Measurements from ENCODE around the gene PRPS1L1. TPM values are rescaled to one million over a fixed set of nuclear protein-coding genes. Genes with fewer than 3 reads are reported as not detected.

Gene PRPS1L1
- total RNA-seq, 1 donor from 2014 or later, result not detected

GRCh38 chr7:18038382-18038781 lies 10.7 kb upstream of the PRPS1L1 start:
- no peak overlapping the region for H3K4me3 Mint-ChIP-seq (ENCODE audit: low read depth)
- DNase-seq (ENCODE audit: low spot score), result no peak
- no peaks in the 10 kb centered on the region for H3K9me3 Mint-ChIP-seq
- no peak overlapping the region for H3K27ac Mint-ChIP-seq
- H3K4me1 Mint-ChIP-seq (ENCODE audit: low read depth), result no peaks in the 10 kb centered on the region
- H3K36me3 Mint-ChIP-seq (ENCODE audit: low read depth), result no peaks in the 10 kb centered on the region
- intact Hi-C loops (cut with micrococcal nuclease), result no loop called here
- no peaks in the 10 kb centered on the region for H3K27me3 Mint-ChIP-seq (ENCODE audit: low read depth)

GRCh38 chr7:18037609-18038008 lies 10.0 kb upstream of the PRPS1L1 start:
- Mint-ChIP-seq H3K27me3 (ENCODE audit: low read depth) (no peaks in the 10 kb centered on the region), H3K4me1 (ENCODE audit: low read depth) (no peaks in the 10 kb centered on the region), H3K4me3 (ENCODE audit: low read depth) (no peak overlapping the region), H3K9me3 (no peaks in the 10 kb centered on the region), H3K27ac (no peak overlapping the region), H3K36me3 (ENCODE audit: low read depth) (no peaks in the 10 kb centered on the region)
- DNase-seq (ENCODE audit: low spot score), result no peak
- intact Hi-C loops (cut with micrococcal nuclease), result no loop called here

- no peak overlapping the region for H3K4me3 Mint-ChIP-seq (ENCODE audit: low read depth)
- H3K27me3 Mint-ChIP-seq (ENCODE audit: low read depth), result no peaks in the 10 kb centered on the region
- H3K27ac Mint-ChIP-seq, result no peak overlapping the region
- no peaks in the 10 kb centered on the region for H3K9me3 Mint-ChIP-seq
- H3K4me1 Mint-ChIP-seq (ENCODE audit: low read depth), result no peaks in the 10 kb centered on the region
- DNase-seq (ENCODE audit: low spot score), result no peak
- intact Hi-C loops (cut with micrococcal nuclease), result no loop called here
- H3K36me3 Mint-ChIP-seq (ENCODE audit: low read depth), result no peaks in the 10 kb centered on the region
Observed at GRCh38 chr7:18036783-18037182, 9.1 kb upstream of the PRPS1L1 start.

GRCh38 chr7:18030758-18031157 lies 3.1 kb upstream of the PRPS1L1 start:
- no peak for DNase-seq (ENCODE audit: low spot score)
- Mint-ChIP-seq H3K4me3 (ENCODE audit: low read depth) (no peak overlapping the region), H3K27ac (no peak overlapping the region), H3K36me3 (ENCODE audit: low read depth) (no peaks in the 10 kb centered on the region), H3K4me1 (ENCODE audit: low read depth) (no peaks in the 10 kb centered on the region), H3K9me3 (no peaks in the 10 kb centered on the region), H3K27me3 (ENCODE audit: low read depth) (peaks cover 2% of the 10 kb centered on the region)
- intact Hi-C loops (cut with micrococcal nuclease), result no loop called here

- Mint-ChIP-seq H3K4me1 (ENCODE audit: low read depth) (no peaks in the 10 kb centered on the region), H3K9me3 (no peaks in the 10 kb centered on the region), H3K4me3 (ENCODE audit: low read depth) (no peak overlapping the region), H3K36me3 (ENCODE audit: low read depth) (no peaks in the 10 kb centered on the region), H3K27ac (no peak overlapping the region), H3K27me3 (ENCODE audit: low read depth) (no peaks in the 10 kb centered on the region)
- no peak for DNase-seq (ENCODE audit: low spot score)
- intact Hi-C loops (cut with micrococcal nuclease), result no loop called here
Observed at GRCh38 chr7:18020138-18020715, 7.4 kb downstream of the PRPS1L1 start.

- H3K36me3 Mint-ChIP-seq (ENCODE audit: low read depth), result no peaks in the 10 kb centered on the region
- H3K27ac Mint-ChIP-seq, result no peak overlapping the region
- DNase-seq (ENCODE audit: low spot score), result no peak
- H3K4me3 Mint-ChIP-seq (ENCODE audit: low read depth), result no peak overlapping the region
- no peaks in the 10 kb centered on the region for H3K27me3 Mint-ChIP-seq (ENCODE audit: low read depth)
- intact Hi-C loops (cut with micrococcal nuclease), result no loop called here
- H3K9me3 Mint-ChIP-seq, result no peaks in the 10 kb centered on the region
- H3K4me1 Mint-ChIP-seq (ENCODE audit: low read depth), result no peaks in the 10 kb centered on the region
Observed at GRCh38 chr7:18019555-18019954, 8.1 kb downstream of the PRPS1L1 start.

GRCh38 chr7:18018296-18019215 lies 9.1 kb downstream of the PRPS1L1 start:
- no peaks in the 10 kb centered on the region for H3K36me3 Mint-ChIP-seq (ENCODE audit: low read depth)
- no peaks in the 10 kb centered on the region for H3K27me3 Mint-ChIP-seq (ENCODE audit: low read depth)
- no peaks in the 10 kb centered on the region for H3K9me3 Mint-ChIP-seq
- no peak overlapping the region for H3K4me3 Mint-ChIP-seq (ENCODE audit: low read depth)
- intact Hi-C loops (cut with micrococcal nuclease), result no loop called here
- no peaks in the 10 kb centered on the region for H3K4me1 Mint-ChIP-seq (ENCODE audit: low read depth)
- DNase-seq (ENCODE audit: low spot score), result no peak
- no peak overlapping the region for H3K27ac Mint-ChIP-seq

- Mint-ChIP-seq H3K36me3 (ENCODE audit: low read depth) (no peaks in the 10 kb centered on the region), H3K9me3 (no peaks in the 10 kb centered on the region)
- intact Hi-C loops (cut with micrococcal nuclease), result no loop called here
Observed at GRCh38 chr7:18016547-18017444, 10.8 kb downstream of the PRPS1L1 start.

GRCh38 chr7:18013936-18014335 lies 13.7 kb downstream of the PRPS1L1 start:
- H3K27me3 Mint-ChIP-seq (ENCODE audit: low read depth), result peaks cover 4% of the 10 kb centered on the region
- intact Hi-C loops (cut with micrococcal nuclease), result no loop called here
- DNase-seq (ENCODE audit: low spot score), result no peak
- H3K4me3 Mint-ChIP-seq (ENCODE audit: low read depth), result no peak overlapping the region
- H3K27ac Mint-ChIP-seq, result no peak overlapping the region
- no peaks in the 10 kb centered on the region for H3K9me3 Mint-ChIP-seq
- H3K36me3 Mint-ChIP-seq (ENCODE audit: low read depth), result no peaks in the 10 kb centered on the region
- no peaks in the 10 kb centered on the region for H3K4me1 Mint-ChIP-seq (ENCODE audit: low read depth)

More at GRCh38 chr7:18016547-18017444, 10.8 kb downstream of the PRPS1L1 start:
- Mint-ChIP-seq H3K4me1 (ENCODE audit: low read depth) (no peaks in the 10 kb centered on the region), H3K4me3 (ENCODE audit: low read depth) (no peak overlapping the region), H3K27me3 (ENCODE audit: low read depth) (no peaks in the 10 kb centered on the region), H3K27ac (no peak overlapping the region)
- DNase-seq (ENCODE audit: low spot score), result no peak

GRCh38 chr7:18004372-18004771 lies 23.3 kb downstream of the PRPS1L1 start:
- peaks cover 5% of the 10 kb centered on the region for H3K9me3 Mint-ChIP-seq
- no peak overlapping the region for H3K4me3 Mint-ChIP-seq (ENCODE audit: low read depth)
- H3K4me1 Mint-ChIP-seq (ENCODE audit: low read depth), result no peaks in the 10 kb centered on the region
- no peak overlapping the region for H3K27ac Mint-ChIP-seq
- H3K27me3 Mint-ChIP-seq (ENCODE audit: low read depth), result no peaks in the 10 kb centered on the region
- H3K36me3 Mint-ChIP-seq (ENCODE audit: low read depth), result no peaks in the 10 kb centered on the region
- DNase-seq (ENCODE audit: low spot score), result no peak
- intact Hi-C loops (cut with micrococcal nuclease), result no loop called here

GRCh38 chr7:18003286-18003994 lies 24.2 kb downstream of the PRPS1L1 start:
- Mint-ChIP-seq H3K4me1 (ENCODE audit: low read depth) (no peaks in the 10 kb centered on the region), H3K36me3 (ENCODE audit: low read depth) (no peaks in the 10 kb centered on the region), H3K9me3 (peaks cover 9% of the 10 kb centered on the region), H3K27ac (no peak overlapping the region), H3K27me3 (ENCODE audit: low read depth) (no peaks in the 10 kb centered on the region), H3K4me3 (ENCODE audit: low read depth) (no peak overlapping the region)
- DNase-seq (ENCODE audit: low spot score), result no peak
- intact Hi-C loops (cut with micrococcal nuclease), result no loop called here

GRCh38 chr7:17998692-17999091 lies 29.0 kb downstream of the PRPS1L1 start:
- peaks cover 5% of the 10 kb centered on the region for H3K9me3 Mint-ChIP-seq
- H3K36me3 Mint-ChIP-seq (ENCODE audit: low read depth), result no peaks in the 10 kb centered on the region
- no peak overlapping the region for H3K27ac Mint-ChIP-seq
- no peak overlapping the region for H3K4me3 Mint-ChIP-seq (ENCODE audit: low read depth)
- intact Hi-C loops (cut with micrococcal nuclease), result no loop called here
- H3K4me1 Mint-ChIP-seq (ENCODE audit: low read depth), result no peaks in the 10 kb centered on the region
- DNase-seq (ENCODE audit: low spot score), result no peak
- peaks cover 5% of the 10 kb centered on the region for H3K27me3 Mint-ChIP-seq (ENCODE audit: low read depth)

All from activated T-helper 2 cell treated with anti-CD3 and anti-CD28 coated beads, Interferon-gamma antibody, Interleukin-2, Interleukin-4, amounts not matched to agents 10 μg/mL and 5 μg/mL and 100 μg/mL, durations not matched to agents 14 hours and 24 hours and 36 hours (primary cell).